Islet precursor cell (in vitro differentiated cells): Measurements from ENCODE around the gene ZMAT1.
A peak's percentile ranks its signal among the peaks of the same experiment; 100 is the strongest.
"Not testable (repeated sequence)": the region's sequence is repeated elsewhere in the genome, so short reads cannot be mapped to it uniquely, and the experiment has no call there.

Experiments
- DNase-seq: peaks from one replicate; pipeline ENCODE4 v3.0.0-alpha.2; 2018

The ZMAT1 gene

GRCh38 chrX:101931488-101932248 is at the start of gene ZMAT1:
TSS of gene ZMAT1 (minus strand) at chrX:101932027. CDS start at chrX:101932008, 19 bp downstream.
- peak; percentile 87 for DNase-seq

GRCh38 chrX:101977106-101977505 is 45.3 kb upstream of the ZMAT1 start:
- DNase-seq: no peak

- no peak for DNase-seq
These were observed 41.2 kb upstream of the ZMAT1 start for GRCh38 chrX:101973066-101973465.

GRCh38 chrX:101964923-101965539 is 33.2 kb upstream of the ZMAT1 start:
- DNase-seq: not testable (repeated sequence)

- no peak for DNase-seq
These were observed 26.3 kb upstream of the ZMAT1 start for GRCh38 chrX:101958139-101958538.

- no peak for DNase-seq
These were observed 25.3 kb upstream of the ZMAT1 start for GRCh38 chrX:101957174-101957573.

GRCh38 chrX:101956556-101956955 is 24.7 kb upstream of the ZMAT1 start:
- DNase-seq: no peak

- no peak for DNase-seq
These were observed 18.8 kb upstream of the ZMAT1 start for GRCh38 chrX:101950581-101950980.

- DNase-seq: no peak
These were observed 383 bp upstream of the ZMAT1 start for GRCh38 chrX:101932249-101932570.

- no peak for DNase-seq
These were observed 715 bp downstream of the ZMAT1 start for GRCh38 chrX:101931136-101931487.

GRCh38 chrX:101925733-101926132 is 6.1 kb downstream of the ZMAT1 start:
- no peak for DNase-seq

- no peak for DNase-seq
These were observed 13.1 kb downstream of the ZMAT1 start for GRCh38 chrX:101918751-101919150.

- no peak for DNase-seq
These were observed 25.6 kb downstream of the ZMAT1 start for GRCh38 chrX:101906136-101906796.

GRCh38 chrX:101904996-101905395 is 26.8 kb downstream of the ZMAT1 start:
- no peak for DNase-seq
